GM12878 (cell line): Measurements from ENCODE around the gene DMAC2. TPM values are rescaled to one million over a fixed set of nuclear protein-coding genes. Genes with fewer than 3 reads are reported as not detected.
A peak's percentile ranks its signal among the peaks of the same experiment; 100 is the strongest.

Experiments
- ATAC-seq: fragments of 200-7000 bp; cut with Tn5 transposase; 3 replicates; pipeline ENCODE4 v1.9.1; 2020; ENCODE audit warnings: mild to moderate bottlenecking, moderate library complexity
- BruUV-seq: library from RNA; stranded (reverse); fragments of 400-500 nt; replicated peaks from 2 replicates; lab custom pipeline; 2021; lab: Mats Ljungman, UMichigan
- CTCF ChIA-PET: fragments of 300-600 bp; sonication (Branson Sonifier 250); formaldehyde crosslinking; extraction: SDS; loops from one replicate; lab custom pipeline; 2021; ENCODE audit warnings: inconsistent platforms; lab: Yijun Ruan, JAX
- POLR2A ChIA-PET: fragments of 350-600 bp; formaldehyde crosslinking; extraction: SDS; loops from one replicate; lab custom pipeline; 2021; ENCODE audit warnings: inconsistent platforms; lab: Charles Lee
- RAD21 ChIA-PET: fragments of 300-600 bp; sonication (Branson Sonifier 250); formaldehyde crosslinking; loops from one replicate; lab custom pipeline; 2023; ENCODE audit warnings: antibody characterized with exemption; ENCODE audit not compliant: unreplicated experiment; lab: Charles Lee
- SMC1A ChIA-PET: fragments of 300-600 bp; sonication (Branson Sonifier 250); formaldehyde crosslinking; loops from one replicate; lab custom pipeline; 2023; ENCODE audit not compliant: unreplicated experiment, uncharacterized antibody; lab: Charles Lee
- DNase-seq: peaks from one replicate; pipeline ENCODE4 v3.0.0-alpha.2; 2011; ENCODE audit warnings: low read depth, low spot score
- FAIRE-seq: peaks from 3 replicates; lab custom pipeline; 2011; peaks lifted over from hg19 to GRCh38; lab: Jason Lieb, UNC
- H2AFZ ChIP-seq: 2 replicates; pipeline ENCODE4 v1.6.0; 2011; ENCODE audit warnings: low read depth, low read length, control low read depth; ENCODE audit not compliant: control insufficient read depth
- H3K27ac ChIP-seq: 2 replicates; pipeline ENCODE4 v1.5.1; 2011; ENCODE audit warnings: control low read depth; ENCODE audit not compliant: control insufficient read depth, insufficient read depth
- H3K27me3 ChIP-seq, 2 experiments: replicated peaks in 1 of 2; 2 replicates each; pipeline versions ENCODE4 v1.6.0 to v1.6.1; 2011; ENCODE audit warnings: low read length in 1 of 2; ENCODE audit not compliant: control insufficient read depth in 2 of 2, insufficient read depth in 2 of 2
- H3K36me3 ChIP-seq, 2 experiments: 2 replicates each; pipeline ENCODE4 v1.5.1; 2011; ENCODE audit warnings: low read length in 1 of 2; ENCODE audit not compliant: control insufficient read depth in 2 of 2, insufficient read depth in 2 of 2
- H3K4me1 ChIP-seq: 2 replicates; pipeline ENCODE4 v1.6.1; 2011; ENCODE audit warnings: mild to moderate bottlenecking, low read length, moderate library complexity, mixed read lengths; ENCODE audit not compliant: control insufficient read depth, insufficient read depth
- H3K4me2 ChIP-seq: 2 replicates; pipeline ENCODE4 v1.6.0; 2011; ENCODE audit warnings: control low read depth; ENCODE audit not compliant: control insufficient read depth, insufficient read depth
- H3K4me3 ChIP-seq: fragments of 200-600 bp; sonication (generic); 2 replicates; pipeline ENCODE4 v1.5.1; 2016
- H3K79me2 ChIP-seq: 2 replicates; pipeline ENCODE4 v1.6.0; 2011; ENCODE audit warnings: low read length; ENCODE audit not compliant: control insufficient read depth, insufficient read depth
- H3K9ac ChIP-seq: 2 replicates; pipeline ENCODE4 v1.8.0; 2011; ENCODE audit warnings: low read length, control low read depth, mixed read lengths; ENCODE audit not compliant: control insufficient read depth, insufficient read depth
- H3K9me3 ChIP-seq: replicated peaks from 3 replicates; pipeline ENCODE4 v1.5.1; 2011; ENCODE audit warnings: mild to moderate bottlenecking, low read length; ENCODE audit not compliant: control insufficient read depth, insufficient read depth
- H4K20me1 ChIP-seq: 2 replicates; pipeline ENCODE4 v1.6.0; 2011; ENCODE audit not compliant: control insufficient read depth, insufficient read depth
- BHLHE40 ChIP-seq, 2 experiments: fragments of 450-650 bp in 1 of 2; IDR thresholded peaks; 2 replicates each; pipeline ENCODE4 v1.6.1; 2011 to 2017; ENCODE audit warnings: low read depth in 2 of 2, borderline replicate concordance in 1 of 2, improper control_type of control experiment in 1 of 2, low read length in 1 of 2, mild to moderate bottlenecking in 1 of 2
- FOS ChIP-seq: IDR thresholded peaks from 3 replicates; pipeline ENCODE4 v1.6.1; 2011; ENCODE audit warnings: borderline replicate concordance; ENCODE audit not compliant: insufficient read length; ENCODE audit errors: extremely low read depth
- MAX ChIP-seq: IDR thresholded peaks from 2 replicates; pipeline ENCODE4 v1.6.1; 2012; ENCODE audit warnings: low read depth, low read length, improper control_type of control experiment
- NRF1 ChIP-seq: conservative IDR thresholded peaks from 2 replicates; pipeline ENCODE4 v1.6.1; 2011; ENCODE audit warnings: mild to moderate bottlenecking, low read depth, low read length, improper control_type of control experiment
- POU2F2 ChIP-seq: IDR thresholded peaks from 3 replicates; pipeline ENCODE4 v1.6.1; 2011; ENCODE audit warnings: low read depth, mild to moderate bottlenecking, low read length, borderline replicate concordance
- RAD21 ChIP-seq: IDR thresholded peaks from 2 replicates; pipeline ENCODE4 v1.6.1; 2011; ENCODE audit warnings: mild to moderate bottlenecking, low read depth, low read length, moderate library complexity; ENCODE audit not compliant: insufficient read depth
- RELA ChIP-seq: fragments of 450-650 bp; IDR thresholded peaks from 2 replicates; pipeline ENCODE4 v1.8.0; 2014; ENCODE audit warnings: borderline replicate concordance; ENCODE audit not compliant: partially characterized antibody
- SKIL ChIP-seq: fragments of 450-650 bp; IDR thresholded peaks from 2 replicates; pipeline ENCODE4 v1.6.1; 2017; ENCODE audit warnings: mild to moderate bottlenecking, low read depth, inconsistent platforms; ENCODE audit not compliant: poor library complexity, severe bottlenecking
- SMARCA5 ChIP-seq: fragments of 450-650 bp; IDR thresholded peaks from 2 replicates; pipeline ENCODE4 v1.6.1; 2017; ENCODE audit warnings: mild to moderate bottlenecking
- SMC3 ChIP-seq: IDR thresholded peaks from 2 replicates; pipeline ENCODE4 v1.6.1; 2011; ENCODE audit warnings: low read length, improper control_type of control experiment, borderline replicate concordance
- SPI1 ChIP-seq: IDR thresholded peaks from 2 replicates; pipeline ENCODE4 v1.6.1; 2011; ENCODE audit warnings: low read depth, mild to moderate bottlenecking, low read length, moderate library complexity, borderline replicate concordance; ENCODE audit not compliant: insufficient read depth
- YY1 ChIP-seq: IDR thresholded peaks from 2 replicates; pipeline ENCODE4 v1.6.1; 2011; ENCODE audit warnings: low read depth, mild to moderate bottlenecking, low read length
- WGBS: methylation state at CpG from one replicate; pipeline ENCODE4 v1.1.6; 2016; ENCODE audit warnings: low lambda C conversion rate; ENCODE audit not compliant: insufficient replicate concordance, insufficient coverage; ENCODE audit errors: missing lambda C conversion rate; 5-methylcytosine and 5-hydroxymethylcytosine counted together
- in situ Hi-C: fragments of 300-500 bp; cut with MboI; formaldehyde crosslinking; loops from 9 replicates; pipeline ENCODE4 v1.14.3; 2018; ENCODE audit warnings: mixed read lengths
- intact Hi-C: fragments of 100-400 bp; cut with micrococcal nuclease; formaldehyde crosslinking; loops from one replicate; pipeline ENCODE4 v1.14.2; 2022; ENCODE audit not compliant: unreplicated experiment
- polyA plus RNA-seq, 11 experiments: library from polyadenylated mRNA; depleted of rRNA in 4 of 11; unstranded in 6 of 11; stranded (reverse) in 5 of 11; fragments of >200 nt; fragmentation: Nextera tagmentation in 4 of 11; fragmentation: Illumina TruSeq in 1 of 11; extraction: Ambion mirVana in 4 of 11; extraction: Trizol in 1 of 11; gene quantifications; 1 replicate in 1 of 11; 2 replicates in 10 of 11; pipeline versions ENCODE4 v1.2.1 to v1.2.3, GENCODE V29; 2011 to 2016; ENCODE audit warnings: inconsistent platforms in 2 of 11, missing spikeins in 2 of 11, low read depth in 1 of 11
- total RNA-seq, 4 experiments: library from RNA; depleted of rRNA in 3 of 4; stranded (reverse); fragments of >200 nt in 3 of 4; fragmentation: Illumina TruSeq in 1 of 4; extraction: Trizol in 1 of 4; gene quantifications; 2 replicates each; pipeline versions ENCODE4 v1.2.1 to v1.2.3, GENCODE V29; 2013 to 2021
- TF ChIP-seq, protein P1 (sequence below): fragments of 450-650 bp; formaldehyde crosslinking; IDR thresholded peaks from 2 replicates; pipeline ENCODE4 v1.5.0; 2022; ENCODE audit warnings: mild to moderate bottlenecking, missing genetic modification characterization

DMAC2 gene
- total and polyA plus RNA-seq, 10 of the 15 experiments (the other 5 are each of a cell fraction or from before 2014, with no cell fraction given), result 10.8 to 57.2 (median 42.7) TPM

DNA sequence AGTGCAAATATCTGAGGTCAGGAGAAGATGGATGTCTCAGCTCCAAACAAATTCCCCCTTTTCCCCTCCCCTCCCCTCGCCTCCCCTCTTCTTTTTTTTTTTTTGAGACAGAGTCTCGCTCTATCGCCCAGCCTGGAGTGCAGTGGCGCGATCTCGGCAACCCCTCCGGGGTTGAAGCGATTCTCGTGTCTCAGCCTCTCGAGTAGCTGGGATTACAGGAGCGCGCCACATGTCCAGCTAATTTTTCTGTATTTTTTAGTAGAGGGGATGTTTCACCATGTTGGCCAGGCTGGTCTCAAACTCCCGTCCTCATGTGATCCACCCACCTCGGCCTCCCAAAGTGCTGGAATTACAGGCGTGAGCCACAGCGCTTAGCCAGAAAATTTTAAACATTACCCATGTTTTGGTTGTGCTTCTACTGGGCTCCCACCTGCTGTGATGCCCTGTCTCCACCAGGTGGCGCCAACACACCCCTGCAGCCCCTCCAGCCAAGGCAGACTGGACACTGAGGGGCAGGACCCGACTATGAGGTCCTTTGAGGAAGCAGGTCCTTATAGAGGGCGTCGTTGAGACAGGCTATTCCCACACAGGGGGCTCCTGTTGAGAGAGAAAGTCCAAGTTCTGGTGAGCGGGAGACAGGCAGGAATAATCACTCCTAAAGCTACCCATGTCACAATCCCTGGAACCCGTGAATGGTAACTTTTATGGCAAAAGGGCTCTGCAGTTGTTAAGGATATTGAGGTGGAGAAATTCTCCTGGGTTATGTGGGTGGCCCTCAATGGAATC, 9.6 kb upstream of the DMAC2 start:
- Histone ChIP-seq H3K79me2 (no peaks in the 10 kb centered on the region), H4K20me1 (no peaks in the 10 kb centered on the region), H3K9ac (no peak overlapping the region; the same call in 1 of the 2 replicates), H3K4me3 (peak overlapping the region; percentile 61), H3K36me3 (no peaks in the 10 kb centered on the region), H3K27me3 (no peaks in the 10 kb centered on the region), H3K9me3 (no peaks in the 10 kb centered on the region), H2AFZ (peak overlapping the region; percentile 60), H3K4me2 (peak overlapping the region; percentile 67), H3K4me1 (peaks cover 8% of the 10 kb centered on the region), H3K27ac (no peak overlapping the region)
- WGBS, result 7% methylated on average over 17 of the region's 22 CpGs
- DNase-seq, result no peak
- BruUV-seq, result no TSS peak
- SMC1A ChIA-PET, result interaction anchor here (0.6 to 5.1 kb wide), 30 partner anchors 9 to 245 kb away, joined by 3 to 69 read pairs (median 4); partner anchors contain the start of genes CEACAM21 and DMAC2
- FAIRE-seq, result peak; percentile 95
- intact Hi-C loops (loop anchor here (1.0 to 5.0 kb wide), 4 partner anchors 89 to 121 kb away; partner anchors contain the start of gene TGFB1), in situ Hi-C loops (loop anchor here (10.0 kb wide), 2 partner anchors 86 to 126 kb away; partner anchors contain the start of gene CEACAM21)
- POLR2A ChIA-PET, result interaction anchor here (0.8 to 1.5 kb wide), 2 partner anchors 9 to 89 kb away, joined by 3 read pairs; no protein-coding TSS in a partner anchor
- RAD21 ChIA-PET, result interaction anchor here (0.6 to 5.5 kb wide), 19 partner anchors 9 to 245 kb away, joined by 3 to 56 read pairs (median 6); partner anchors contain the start of genes CEACAM21 and DMAC2
- ATAC-seq, result peak; percentile 99
- CTCF ChIA-PET, result interaction anchor here (0.5 to 10.9 kb wide), 44 partner anchors 8 to 1809 kb away, joined by 3 to 314 read pairs (median 4); partner anchors contain the start of genes B3GNT8, B9D2, CEACAM21 and DMAC2
- peak; percentile 59; the same call in 1 of the 2 replicates for TF ChIP-seq SMARCA5
- peak; percentile 23 for TF ChIP-seq RELA
- TF ChIP-seq SMC3, result peak; percentile 99
- no peak for TF ChIP-seq SPI1
- TF ChIP-seq, protein P1, sequence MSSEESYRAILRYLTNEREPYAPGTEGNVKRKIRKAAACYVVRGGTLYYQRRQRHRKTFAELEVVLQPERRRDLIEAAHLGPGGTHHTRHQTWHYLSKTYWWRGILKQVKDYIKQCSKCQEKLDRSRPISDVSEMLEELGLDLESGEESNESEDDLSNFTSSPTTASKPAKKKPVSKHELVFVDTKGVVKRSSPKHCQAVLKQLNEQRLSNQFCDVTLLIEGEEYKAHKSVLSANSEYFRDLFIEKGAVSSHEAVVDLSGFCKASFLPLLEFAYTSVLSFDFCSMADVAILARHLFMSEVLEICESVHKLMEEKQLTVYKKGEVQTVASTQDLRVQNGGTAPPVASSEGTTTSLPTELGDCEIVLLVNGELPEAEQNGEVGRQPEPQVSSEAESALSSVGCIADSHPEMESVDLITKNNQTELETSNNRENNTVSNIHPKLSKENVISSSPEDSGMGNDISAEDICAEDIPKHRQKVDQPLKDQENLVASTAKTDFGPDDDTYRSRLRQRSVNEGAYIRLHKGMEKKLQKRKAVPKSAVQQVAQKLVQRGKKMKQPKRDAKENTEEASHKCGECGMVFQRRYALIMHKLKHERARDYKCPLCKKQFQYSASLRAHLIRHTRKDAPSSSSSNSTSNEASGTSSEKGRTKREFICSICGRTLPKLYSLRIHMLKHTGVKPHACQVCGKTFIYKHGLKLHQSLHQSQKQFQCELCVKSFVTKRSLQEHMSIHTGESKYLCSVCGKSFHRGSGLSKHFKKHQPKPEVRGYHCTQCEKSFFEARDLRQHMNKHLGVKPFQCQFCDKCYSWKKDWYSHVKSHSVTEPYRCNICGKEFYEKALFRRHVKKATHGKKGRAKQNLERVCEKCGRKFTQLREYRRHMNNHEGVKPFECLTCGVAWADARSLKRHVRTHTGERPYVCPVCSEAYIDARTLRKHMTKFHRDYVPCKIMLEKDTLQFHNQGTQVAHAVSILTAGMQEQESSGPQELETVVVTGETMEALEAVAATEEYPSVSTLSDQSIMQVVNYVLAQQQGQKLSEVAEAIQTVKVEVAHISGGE (CRISPR knock-in tag), result no peak
- TF ChIP-seq SKIL, result no peak
- no peak for TF ChIP-seq NRF1
- peak; percentile 85 for TF ChIP-seq YY1
- peak; percentile 94 for TF ChIP-seq RAD21
- peak; percentile 42; the same call in 1 of the 3 replicates for TF ChIP-seq POU2F2
- TF ChIP-seq FOS, result no peak
- peak in 1 of 2 experiments; percentile 15; a peak in 1 of 4 replicates for TF ChIP-seq BHLHE40 (IDR thresholded peaks at IDR 0.05; ENCODE audit: borderline replicate concordance in 1 of 2, low read depth in 2 of 2, low read length in 1 of 2)
- TF ChIP-seq MAX, result peak; percentile 13; the same call in 1 of the 2 replicates
